HAP-1 (cell line): ENCODE results near the gene NRDE2.

Experiments used
- DNase-seq, 2 experiments: peaks; one replicate each; pipeline ENCODE4 v3.0.0-alpha.2; 2016 to 2020; ENCODE audit warnings: low spot score in 2 of 2
- H3K27me3 ChIP-seq: fragments of 250-450 bp; sonication (Bioruptor Pico); 2 replicates; pipeline ENCODE4 v1.5.1; 2020; ENCODE audit warnings: low read depth, mild to moderate bottlenecking, moderate library complexity
- H3K36me3 ChIP-seq: fragments of 250-450 bp; sonication (Bioruptor Pico); replicated peaks from 2 replicates; pipeline ENCODE4 v1.5.1; 2020; ENCODE audit warnings: mild to moderate bottlenecking
- H3K4me1 ChIP-seq: fragments of 250-450 bp; sonication (Bioruptor Pico); 2 replicates; pipeline ENCODE4 v1.5.1; 2020; ENCODE audit warnings: mild to moderate bottlenecking
- H3K4me3 ChIP-seq: fragments of 250-450 bp; sonication (Bioruptor Pico); 2 replicates; pipeline ENCODE4 v1.5.1; 2020; ENCODE audit warnings: mild to moderate bottlenecking, moderate library complexity
- H3K9me3 ChIP-seq: fragments of 250-450 bp; sonication (Bioruptor Pico); 2 replicates; pipeline ENCODE4 v1.5.1; 2020; ENCODE audit warnings: mild to moderate bottlenecking, moderate library complexity
- in situ Hi-C: fragments of 300-500 bp; cut with MboI; formaldehyde crosslinking; loops from 3 replicates; pipeline ENCODE4 v1.14.3; 2020; ENCODE audit warnings: low sequenced_read_pairs, inconsistent platforms, mixed read lengths

NRDE2 gene

DNA sequence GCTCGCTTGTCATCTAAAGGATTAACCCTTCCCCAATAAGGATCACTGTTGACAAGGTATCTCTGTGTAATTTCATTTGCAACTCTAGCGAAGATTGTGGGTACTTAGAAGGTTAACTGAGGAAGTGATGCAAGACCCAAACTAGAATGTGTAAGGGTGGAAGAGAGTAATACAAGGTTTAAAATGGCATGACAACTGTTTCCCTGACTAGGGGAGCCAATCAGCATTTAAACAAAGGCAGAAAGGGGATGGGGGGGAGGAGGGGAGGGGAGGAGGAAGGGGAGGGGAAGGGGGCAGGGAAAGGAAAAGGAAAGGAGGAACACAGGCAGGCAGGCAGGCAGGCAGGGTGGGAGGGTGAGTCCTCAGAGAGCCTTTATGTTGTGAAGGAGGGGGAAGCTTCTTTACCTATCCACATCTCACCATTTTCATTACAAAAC is 31.1 kb downstream of the NRDE2 start:
- DNase-seq: no peak
- H3K4me3 ChIP-seq: no peak overlapping the region
- no peaks in the 10 kb centered on the region for H3K9me3 ChIP-seq
- in situ Hi-C loops: no loop called here
- peaks cover 18% of the 10 kb centered on the region for H3K36me3 ChIP-seq
- no peaks in the 10 kb centered on the region for H3K27me3 ChIP-seq
- peaks cover 6% of the 10 kb centered on the region for H3K4me1 ChIP-seq

DNA sequence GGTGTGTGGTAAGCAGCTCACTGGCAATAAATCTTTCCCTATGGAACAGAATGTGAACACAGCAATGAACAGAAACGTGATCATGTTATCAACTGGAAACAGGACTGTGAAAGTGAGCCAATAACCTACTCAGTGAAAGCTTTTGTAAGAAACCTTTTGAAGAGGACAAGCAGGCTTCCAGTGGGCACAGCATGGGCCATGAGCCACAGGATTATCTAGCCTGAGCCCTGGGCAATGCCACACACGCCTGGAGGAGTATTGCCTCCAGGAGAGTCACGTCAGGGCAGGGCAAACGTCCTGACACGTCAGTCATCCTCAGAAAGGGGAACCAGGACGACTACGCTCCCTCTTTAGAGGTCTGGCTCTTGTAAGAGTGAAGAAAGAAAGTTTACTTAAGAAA is 32.3 kb downstream of the NRDE2 start:
- no peak for DNase-seq
- H3K4me3 ChIP-seq: no peak overlapping the region
- in situ Hi-C loops: no loop called here
- no peaks in the 10 kb centered on the region for H3K9me3 ChIP-seq
- no peaks in the 10 kb centered on the region for H3K27me3 ChIP-seq
- peaks cover 16% of the 10 kb centered on the region for H3K36me3 ChIP-seq
- peaks cover 6% of the 10 kb centered on the region for H3K4me1 ChIP-seq

DNA sequence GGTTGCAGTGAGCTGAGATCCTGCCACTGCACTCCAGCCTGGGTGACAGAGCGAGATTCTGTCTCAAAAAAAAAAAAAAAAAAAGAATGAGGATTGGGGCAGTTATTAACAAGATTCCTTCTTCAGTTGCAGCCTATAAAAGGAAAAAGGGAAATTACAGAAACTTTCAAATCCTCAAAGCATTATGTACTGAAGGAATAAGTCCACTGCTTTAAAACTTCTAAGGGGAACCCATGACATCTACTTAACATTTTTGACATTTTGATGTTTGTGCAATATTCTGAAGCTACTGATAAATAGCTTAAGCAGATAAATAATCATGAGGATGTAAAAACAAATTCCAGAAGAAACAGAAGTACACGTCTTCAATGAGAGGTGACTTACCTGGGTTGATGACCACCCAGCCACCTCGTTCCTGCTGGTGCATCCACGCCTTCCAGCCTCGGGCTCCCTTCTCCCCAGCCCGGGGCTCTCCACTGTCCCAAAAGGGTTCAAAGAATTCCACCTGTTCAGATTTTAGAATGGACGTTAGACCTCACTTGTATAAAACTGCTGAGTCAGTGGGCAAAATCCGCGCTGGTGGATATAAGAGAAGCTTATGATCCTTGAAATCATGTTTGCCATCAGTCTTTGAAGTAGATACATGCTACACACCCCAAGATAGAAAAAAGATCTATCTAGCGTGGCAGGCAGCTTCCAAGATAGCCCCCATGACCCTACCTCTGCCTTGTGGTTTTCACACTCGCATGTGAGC is 33.7 kb downstream of the NRDE2 start:
- no peaks in the 10 kb centered on the region for H3K9me3 ChIP-seq
- in situ Hi-C loops: no loop called here
- H3K36me3 ChIP-seq: peaks cover 5% of the 10 kb centered on the region
- H3K4me3 ChIP-seq: no peak overlapping the region
- DNase-seq: no peak
- H3K27me3 ChIP-seq: no peaks in the 10 kb centered on the region
- peaks cover 1% of the 10 kb centered on the region for H3K4me1 ChIP-seq

DNA sequence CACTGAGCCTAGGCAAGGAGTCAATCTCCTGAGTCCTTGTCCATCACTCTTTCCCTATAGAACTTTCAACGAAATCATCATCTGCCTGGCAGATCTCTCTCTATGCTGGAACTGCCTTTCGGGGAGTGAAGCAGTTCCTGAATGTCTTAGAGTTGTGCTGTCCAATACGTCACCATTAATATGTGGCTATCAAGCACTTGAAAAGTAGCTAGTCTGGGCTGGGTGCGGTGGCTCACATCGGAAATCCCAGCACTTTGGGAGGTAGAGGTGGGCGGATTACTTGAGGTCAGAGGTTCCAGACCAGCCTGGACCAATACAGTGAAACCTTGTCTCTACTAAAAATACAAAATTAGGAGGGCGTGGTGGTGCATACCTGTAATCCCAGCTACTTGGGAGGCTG is 35.1 kb downstream of the NRDE2 start:
- in situ Hi-C loops: no loop called here
- H3K36me3 ChIP-seq: peaks cover 8% of the 10 kb centered on the region
- H3K4me1 ChIP-seq: no peaks in the 10 kb centered on the region
- no peaks in the 10 kb centered on the region for H3K9me3 ChIP-seq
- no peak for DNase-seq
- H3K4me3 ChIP-seq: no peak overlapping the region
- H3K27me3 ChIP-seq: no peaks in the 10 kb centered on the region

DNA sequence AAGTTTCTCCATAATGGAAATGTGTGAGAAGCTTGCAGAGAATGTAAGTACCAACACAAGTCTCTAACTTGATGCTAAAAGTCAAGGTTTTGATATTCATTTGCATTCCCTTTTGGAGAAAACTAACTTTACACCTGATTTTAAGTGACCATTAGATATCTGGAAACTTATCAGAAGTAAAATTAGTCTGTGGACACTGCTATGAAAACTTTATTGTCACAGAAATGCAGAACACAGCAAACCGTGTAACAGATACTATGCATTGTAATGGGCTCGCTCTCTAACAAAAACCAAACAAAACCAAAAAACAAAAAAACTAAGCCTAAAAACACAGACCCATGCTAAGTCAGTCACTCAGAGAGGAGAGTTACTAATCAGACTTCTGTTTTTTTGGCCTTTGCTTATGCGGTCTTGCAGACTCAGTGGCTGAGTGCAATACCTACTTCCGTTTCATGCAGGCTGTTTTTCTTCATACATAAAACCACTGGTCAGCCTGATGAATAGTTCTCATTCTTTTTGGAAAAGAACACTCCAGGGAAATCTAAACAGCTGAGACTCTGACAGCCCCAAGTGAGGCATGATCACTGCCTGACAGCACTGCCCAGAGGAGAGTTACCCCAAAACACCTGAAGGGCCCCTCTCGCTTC is 35.7 kb downstream of the NRDE2 start:
- no peak for DNase-seq
- peaks cover 8% of the 10 kb centered on the region for H3K36me3 ChIP-seq
- in situ Hi-C loops: no loop called here
- H3K9me3 ChIP-seq: no peaks in the 10 kb centered on the region
- no peaks in the 10 kb centered on the region for H3K4me1 ChIP-seq
- H3K27me3 ChIP-seq: no peaks in the 10 kb centered on the region
- no peak overlapping the region for H3K4me3 ChIP-seq

DNA sequence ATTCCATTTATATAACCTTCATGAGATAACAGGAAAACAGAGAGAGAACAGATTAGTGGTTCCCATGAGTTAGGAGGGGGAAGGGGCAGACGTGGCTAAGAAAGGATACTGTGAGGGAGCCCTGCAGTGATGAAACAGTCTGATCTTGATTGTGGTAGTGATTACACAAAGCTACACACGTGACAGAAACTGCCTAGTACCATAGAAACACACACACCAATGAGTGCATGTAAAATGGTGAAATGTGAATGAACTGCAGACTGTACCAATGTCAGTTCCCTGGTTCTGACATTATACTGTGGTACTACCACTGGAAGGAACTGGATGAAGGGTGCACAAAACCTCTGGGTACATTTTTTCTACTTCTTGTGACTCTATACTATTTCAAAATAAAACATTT is 36.9 kb downstream of the NRDE2 start:
- in situ Hi-C loops: no loop called here
- Histone ChIP-seq H3K4me1 (no peaks in the 10 kb centered on the region), H3K36me3 (peaks cover 4% of the 10 kb centered on the region), H3K9me3 (no peaks in the 10 kb centered on the region), H3K4me3 (no peak overlapping the region), H3K27me3 (no peaks in the 10 kb centered on the region)
- DNase-seq: no peak

DNA sequence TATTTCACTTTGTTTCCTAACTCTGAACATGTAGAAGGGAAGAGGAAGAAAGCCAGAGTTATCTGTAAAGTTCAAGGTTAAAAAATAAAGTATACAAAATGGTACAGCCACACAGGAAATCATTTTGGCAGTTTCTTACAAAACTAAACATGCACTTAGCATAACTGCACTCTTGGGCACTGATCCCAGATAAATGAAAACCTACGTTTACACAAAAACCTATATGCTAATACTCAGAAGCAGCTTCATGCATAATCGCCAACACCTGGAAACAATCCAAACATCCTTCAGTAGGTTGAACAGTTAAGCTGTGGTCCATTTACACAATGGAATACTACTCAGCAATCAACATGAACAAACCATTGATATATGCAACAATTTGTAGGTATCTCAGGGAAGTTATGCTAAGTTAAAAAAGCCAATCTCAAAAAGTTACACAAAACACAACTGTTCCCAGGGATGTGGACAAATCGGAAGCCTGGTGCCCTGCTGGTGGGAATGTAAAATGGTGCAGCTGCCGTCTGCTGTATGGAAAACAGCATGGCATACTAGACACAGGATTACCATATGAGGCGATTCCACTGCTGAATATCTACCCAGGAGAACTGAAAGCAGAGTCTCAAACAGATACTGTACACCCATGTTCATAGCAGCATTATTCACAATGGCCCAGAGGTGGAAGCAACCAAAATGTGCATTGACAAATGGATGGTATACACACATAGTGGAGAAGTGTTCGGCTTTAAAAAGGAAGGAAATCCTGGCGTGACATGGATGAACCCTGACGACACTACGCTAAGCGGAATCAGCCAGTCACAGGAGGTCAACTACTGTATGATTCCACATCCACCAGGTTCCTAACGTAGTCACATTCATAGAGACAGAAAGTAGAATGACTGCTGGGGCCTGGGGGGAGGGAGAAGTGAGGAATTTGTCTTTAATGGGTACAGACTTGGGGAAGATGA is 37.7 kb downstream of the NRDE2 start:
- Histone ChIP-seq H3K27me3 (no peaks in the 10 kb centered on the region), H3K4me3 (no peak overlapping the region), H3K9me3 (no peaks in the 10 kb centered on the region), H3K4me1 (no peaks in the 10 kb centered on the region), H3K36me3 (peaks cover 4% of the 10 kb centered on the region)
- in situ Hi-C loops: no loop called here
- DNase-seq: no peak

DNA sequence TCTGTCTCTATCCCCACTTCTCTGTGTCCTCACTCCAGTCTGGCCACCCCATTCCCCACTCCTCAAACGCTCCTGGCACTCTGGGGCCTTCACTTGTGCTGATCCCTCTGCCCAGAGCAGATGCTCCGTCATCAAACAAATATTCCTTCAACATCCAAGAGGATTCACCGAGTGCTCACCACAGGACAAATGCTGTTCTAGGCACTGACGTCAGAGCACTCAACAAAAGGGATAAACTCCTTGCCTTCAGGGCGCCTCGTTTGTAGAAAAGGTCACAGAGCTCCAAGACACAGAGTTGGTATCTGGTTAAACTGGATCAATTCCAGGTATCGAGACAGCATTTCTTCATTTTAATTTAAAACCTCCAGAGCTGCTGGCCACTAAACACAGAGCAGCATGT is 40.0 kb downstream of the NRDE2 start:
- peaks cover 10% of the 10 kb centered on the region for H3K36me3 ChIP-seq
- in situ Hi-C loops: no loop called here

DNA sequence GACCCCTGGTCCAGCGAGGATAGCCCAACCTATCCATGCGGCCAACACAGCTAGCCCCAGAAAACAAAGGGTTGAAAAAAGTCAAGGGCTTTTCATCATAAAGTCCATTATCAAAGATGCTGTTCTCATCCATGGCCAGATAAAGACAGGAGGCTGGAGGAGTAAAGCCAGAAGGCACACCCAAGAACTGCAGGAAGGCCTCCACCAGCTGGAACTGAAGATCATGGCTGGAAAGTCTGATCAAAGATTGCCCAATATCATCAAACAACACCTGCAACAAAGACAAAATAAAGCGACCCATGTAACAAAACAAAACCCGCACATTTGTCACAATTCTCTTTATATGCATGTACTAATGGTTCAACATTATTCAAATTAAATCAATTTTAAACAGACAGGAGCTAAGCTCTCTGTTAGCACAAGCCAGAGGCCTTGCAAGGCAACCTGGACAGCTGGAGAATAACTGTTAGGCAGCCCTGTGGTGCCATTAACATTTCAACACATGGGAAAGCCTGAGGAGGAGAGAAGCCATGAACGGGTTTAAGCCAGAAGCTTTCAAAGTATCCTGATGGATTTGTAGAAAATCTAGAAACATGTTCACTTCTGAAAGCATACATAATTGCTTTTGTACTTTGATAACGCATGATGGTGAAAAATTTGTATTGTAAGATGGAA is 41.3 kb downstream of the NRDE2 start:
- H3K36me3 ChIP-seq: peaks cover 10% of the 10 kb centered on the region
- in situ Hi-C loops: no loop called here

More for the DNA sequence above, 40.0 kb downstream of the NRDE2 start:
- Histone ChIP-seq H3K27me3 (no peaks in the 10 kb centered on the region), H3K4me1 (no peaks in the 10 kb centered on the region), H3K9me3 (no peaks in the 10 kb centered on the region), H3K4me3 (no peak overlapping the region)
- DNase-seq: no peak

DNA sequence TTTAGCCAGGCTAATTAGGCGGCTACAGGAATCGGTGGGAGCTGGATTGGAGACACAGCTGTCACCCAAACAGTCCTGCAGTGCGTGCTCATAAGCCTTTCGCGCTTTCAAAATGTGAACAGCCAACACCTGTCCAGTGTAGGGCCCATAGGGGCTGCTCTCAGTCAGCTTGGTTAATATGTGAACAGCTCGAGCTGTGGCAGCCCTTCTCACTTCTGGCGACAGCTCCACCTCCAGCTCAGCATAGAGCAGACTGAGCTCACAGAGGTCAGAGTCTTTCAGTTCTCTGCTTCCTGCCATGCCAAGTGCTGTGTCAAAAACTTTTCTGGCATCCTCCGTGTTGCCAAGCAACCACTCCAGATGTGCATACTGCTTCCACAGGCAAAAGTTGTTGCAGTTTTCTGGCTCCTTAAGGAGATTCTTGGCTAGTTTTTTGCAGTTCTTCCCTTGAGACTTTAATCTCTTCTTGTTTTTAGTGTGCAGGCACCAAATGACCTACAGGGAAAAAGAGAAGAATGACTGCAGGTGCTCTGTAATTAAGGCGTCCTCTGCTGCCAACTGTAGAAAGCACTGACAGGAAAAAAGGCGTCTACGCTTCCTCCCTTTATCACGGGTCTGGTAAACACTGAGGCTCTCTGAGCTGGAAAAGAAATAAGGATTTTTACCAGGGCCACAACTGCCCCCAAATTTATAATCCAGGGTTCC is 42.9 kb downstream of the NRDE2 start:
- H3K36me3 ChIP-seq: peaks cover 10% of the 10 kb centered on the region
- no peak for DNase-seq

More for the DNA sequence above, 41.3 kb downstream of the NRDE2 start:
- Histone ChIP-seq H3K4me3 (no peak overlapping the region), H3K4me1 (no peaks in the 10 kb centered on the region), H3K27me3 (no peaks in the 10 kb centered on the region), H3K9me3 (no peaks in the 10 kb centered on the region)
- DNase-seq: no peak

DNA sequence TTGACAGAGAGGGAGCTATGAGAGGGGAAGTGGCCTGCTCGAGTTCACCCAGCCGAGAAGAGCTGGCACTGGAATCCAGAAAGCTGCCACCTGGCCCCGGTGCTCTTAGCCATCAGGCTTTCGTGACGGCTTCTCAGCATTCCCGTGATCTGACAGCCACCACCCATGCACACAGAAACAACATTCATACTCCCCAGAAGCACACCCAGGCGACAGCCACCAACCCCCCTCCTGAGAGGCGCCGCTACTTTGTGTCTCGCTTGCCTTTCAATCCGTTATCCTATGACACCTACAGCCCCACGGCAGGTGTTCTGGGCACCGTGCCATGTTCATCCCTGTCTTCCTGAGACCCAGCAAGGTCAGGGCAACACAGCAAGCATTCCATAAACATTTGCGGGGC is 44.0 kb downstream of the NRDE2 start:
- Histone ChIP-seq H3K4me1 (no peaks in the 10 kb centered on the region), H3K36me3 (peaks cover 7% of the 10 kb centered on the region), H3K27me3 (no peaks in the 10 kb centered on the region), H3K9me3 (no peaks in the 10 kb centered on the region), H3K4me3 (no peak overlapping the region)
- DNase-seq: no peak
- in situ Hi-C loops: no loop called here

More for the DNA sequence above, 42.9 kb downstream of the NRDE2 start:
- Histone ChIP-seq H3K27me3 (no peaks in the 10 kb centered on the region), H3K4me1 (no peaks in the 10 kb centered on the region), H3K9me3 (no peaks in the 10 kb centered on the region), H3K4me3 (no peak overlapping the region)
- in situ Hi-C loops: no loop called here

DNA sequence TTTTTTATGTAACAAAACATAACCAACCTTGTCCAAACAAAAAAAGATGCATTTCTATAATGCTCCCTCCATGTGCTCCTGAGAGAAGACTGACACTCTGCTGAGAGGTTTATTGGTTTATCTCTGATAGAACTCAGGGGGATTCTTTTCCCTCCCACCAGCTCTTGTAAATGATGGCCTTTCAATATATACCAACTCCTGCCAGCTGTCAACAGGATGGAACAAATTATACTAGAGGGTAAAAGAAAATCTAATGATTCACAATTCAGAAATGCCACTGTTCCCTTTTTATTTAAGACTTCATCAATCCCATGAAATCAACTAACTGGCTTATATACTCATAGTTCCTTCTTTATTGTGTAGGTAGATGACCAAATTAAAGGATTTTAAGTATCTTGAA is 50.0 kb downstream of the NRDE2 start:
- in situ Hi-C loops: no loop called here
- Histone ChIP-seq H3K4me1 (no peaks in the 10 kb centered on the region), H3K27me3 (no peaks in the 10 kb centered on the region), H3K36me3 (no peaks in the 10 kb centered on the region; the same call in none of the 2 replicates), H3K4me3 (no peak overlapping the region), H3K9me3 (no peaks in the 10 kb centered on the region)
- no peak for DNase-seq

DNA sequence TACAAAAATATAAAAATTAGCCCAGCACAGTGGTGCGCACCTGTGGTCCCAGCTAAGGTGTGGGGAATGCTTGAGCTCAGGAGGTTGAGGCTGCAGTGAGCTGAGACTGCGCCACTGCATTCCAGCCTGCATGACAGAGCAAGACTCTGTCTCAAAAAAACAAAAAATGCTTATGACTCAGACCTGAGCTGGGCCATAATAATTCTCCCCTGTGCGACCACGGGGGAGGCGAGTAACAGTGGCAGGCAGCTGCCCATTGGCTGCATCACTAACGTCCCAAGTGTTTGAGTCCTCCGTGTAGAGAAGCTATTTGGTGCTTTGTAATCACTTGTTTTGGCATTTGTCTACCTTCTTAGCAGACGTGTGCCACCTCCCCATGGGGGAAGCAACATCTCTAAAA is 50.5 kb downstream of the NRDE2 start:
- no peaks in the 10 kb centered on the region for H3K9me3 ChIP-seq
- H3K36me3 ChIP-seq: no peaks in the 10 kb centered on the region; the same call in none of the 2 replicates
- in situ Hi-C loops: no loop called here
- no peak overlapping the region for H3K4me3 ChIP-seq
- no peak for DNase-seq
- H3K27me3 ChIP-seq: no peaks in the 10 kb centered on the region
- H3K4me1 ChIP-seq: no peaks in the 10 kb centered on the region
